Fibroblast of the conjunctiva (primary cell): ENCODE results near the gene SLC27A1.
"Not testable (repeated sequence)": the region's sequence is repeated elsewhere in the genome, so short reads cannot be mapped to it uniquely, and the experiment has no call there.

Source experiments
- DNase-seq: peaks from one replicate; pipeline ENCODE4 v3.0.0-alpha.2; 2010; ENCODE audit warnings: low read depth

SLC27A1 gene

DNA sequence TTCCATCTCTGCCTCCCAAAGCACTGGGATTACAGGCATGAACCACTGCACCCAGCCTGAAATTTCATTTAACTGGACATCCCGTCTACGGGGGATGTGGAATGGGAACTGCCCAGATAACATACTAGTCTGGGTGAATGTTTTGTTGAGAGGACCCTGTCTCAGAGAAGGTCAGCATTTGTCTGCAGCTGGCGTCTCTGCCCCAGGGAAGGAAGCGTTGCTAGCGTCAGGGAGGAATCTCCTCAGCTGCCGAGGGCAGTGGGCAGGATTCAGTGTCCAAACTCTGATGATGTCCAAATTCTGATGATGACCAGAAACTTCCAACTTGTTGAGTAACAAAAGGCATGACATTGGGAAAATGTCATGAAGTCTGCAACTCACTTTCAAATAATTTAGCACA, 12.7 kb upstream of the SLC27A1 start:
- no peak for DNase-seq

DNA sequence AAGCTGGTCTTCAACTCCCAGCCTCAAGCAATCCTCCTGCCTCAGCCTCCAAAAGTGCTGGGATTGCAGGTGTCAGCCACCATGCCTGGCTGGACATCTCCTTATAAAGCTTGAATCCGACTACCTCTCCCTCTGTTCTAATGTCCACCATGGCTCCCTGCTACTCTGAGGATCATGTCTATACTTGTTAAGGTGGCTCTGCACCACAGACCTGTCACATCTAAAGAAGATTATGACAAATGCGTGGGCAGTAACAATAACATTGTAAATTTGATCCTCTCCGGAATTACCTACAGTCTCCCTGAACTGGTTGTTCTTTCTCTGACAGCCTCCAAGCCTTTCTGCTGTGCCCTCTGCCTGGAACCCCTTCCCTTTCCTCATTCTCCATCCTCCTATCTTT, 11.4 kb upstream of the SLC27A1 start:
- no peak for DNase-seq

DNA sequence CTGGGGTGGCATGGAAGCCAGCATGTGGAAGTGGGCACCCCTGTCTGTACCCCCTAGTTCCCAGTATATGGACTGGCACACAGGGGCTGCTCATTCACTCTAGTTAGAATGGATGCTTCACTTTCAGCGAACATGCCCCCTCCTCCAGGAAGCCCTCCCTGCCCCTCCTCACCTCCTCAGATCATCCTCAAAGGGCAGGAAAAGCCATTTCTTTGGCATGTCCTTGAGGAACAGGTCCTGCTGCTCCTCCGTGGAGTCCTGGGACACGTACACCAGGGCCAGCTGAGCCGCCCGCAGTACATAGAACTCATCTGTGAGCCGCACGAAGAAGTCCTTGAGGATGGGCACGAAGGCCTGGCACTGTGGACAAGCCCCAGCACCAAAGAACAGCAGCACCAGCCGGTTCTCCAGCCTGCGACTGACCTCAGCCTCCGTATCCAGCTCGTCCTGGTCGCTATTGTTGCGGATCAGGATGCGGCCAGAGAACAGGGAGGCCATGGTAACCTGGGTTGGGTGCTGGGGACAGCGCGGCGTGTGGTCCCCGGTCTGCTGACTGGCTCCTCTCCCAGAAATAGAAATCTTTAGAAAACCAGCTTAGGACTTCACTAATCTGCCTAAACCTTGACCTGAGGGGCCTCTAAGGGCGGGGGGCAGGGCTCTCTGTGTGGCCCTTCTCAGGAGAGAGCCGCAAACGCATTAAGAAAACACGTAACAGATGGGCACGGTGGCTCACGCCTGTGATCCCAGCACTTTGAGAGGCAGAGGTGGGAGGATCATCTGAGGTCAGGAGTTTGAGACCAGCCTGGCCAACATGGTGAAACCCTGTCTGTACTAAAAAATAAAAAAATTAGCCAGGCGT, 9.7 kb upstream of the SLC27A1 start, which contains the start of gene NXNL1:
TSS of gene NXNL1 (minus strand) at position 555 of the 859 bp plus-strand sequence. CDS start at position 498, 57 bp downstream.
- no peak for DNase-seq

DNA sequence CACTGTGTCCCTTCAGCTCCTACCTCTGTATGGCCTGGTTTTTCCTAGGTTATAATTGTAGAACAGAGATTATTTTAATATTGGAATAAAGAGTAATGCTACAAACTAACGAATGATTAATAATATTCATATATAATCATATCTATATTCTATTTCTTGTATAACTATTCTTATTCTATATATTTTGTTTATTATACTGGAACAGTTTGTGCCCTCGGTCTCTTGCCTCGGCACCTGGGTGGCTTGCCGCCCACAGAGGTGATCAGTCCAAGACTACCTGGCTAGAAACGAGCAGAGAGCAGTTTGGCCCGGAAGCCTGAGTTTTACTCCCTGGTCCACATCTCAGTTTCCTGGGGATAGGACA, 3.9 kb upstream of the SLC27A1 start:
- no peak for DNase-seq

DNA sequence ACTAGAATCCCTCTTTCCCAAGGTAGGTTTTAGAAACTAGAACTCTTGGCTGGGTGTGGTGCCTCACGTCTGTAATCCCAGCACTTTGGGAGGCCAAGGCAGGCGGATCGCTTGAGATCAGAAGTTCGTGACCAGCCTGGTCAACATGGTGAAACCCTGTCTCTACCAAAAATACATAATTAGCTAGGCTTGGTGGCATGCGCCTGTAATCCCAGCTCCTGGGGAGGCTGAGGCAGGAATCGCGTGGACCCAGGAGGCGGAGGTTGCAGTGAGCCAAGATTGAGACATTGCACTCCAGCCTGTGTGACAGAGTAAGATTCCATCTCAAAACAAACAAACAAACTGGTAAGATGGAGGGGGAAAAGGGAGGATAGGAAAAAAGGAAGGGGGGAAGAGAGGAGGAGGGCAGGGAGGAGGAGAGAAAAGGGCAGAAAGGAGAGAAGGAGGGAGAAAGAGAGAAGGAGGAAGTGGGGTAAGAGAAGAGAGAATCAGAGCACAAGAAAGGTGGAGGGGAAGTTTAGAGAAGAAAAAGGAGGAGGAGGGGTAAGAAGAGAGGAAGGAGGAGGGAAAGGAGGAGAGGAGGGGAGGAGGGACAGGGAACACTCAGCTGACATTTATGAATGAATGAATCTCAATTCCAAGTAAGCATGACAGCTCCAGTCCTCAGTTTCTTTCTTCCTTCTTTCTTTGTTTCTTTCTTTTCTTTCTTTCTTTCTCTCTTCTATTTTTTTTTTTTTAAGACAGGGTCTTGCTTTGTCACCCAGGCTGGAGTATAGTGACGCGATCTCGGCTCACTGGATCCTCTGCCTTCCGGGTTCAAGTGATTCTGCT, 2.6 kb upstream of the SLC27A1 start:
- DNase-seq, result no peak

DNA sequence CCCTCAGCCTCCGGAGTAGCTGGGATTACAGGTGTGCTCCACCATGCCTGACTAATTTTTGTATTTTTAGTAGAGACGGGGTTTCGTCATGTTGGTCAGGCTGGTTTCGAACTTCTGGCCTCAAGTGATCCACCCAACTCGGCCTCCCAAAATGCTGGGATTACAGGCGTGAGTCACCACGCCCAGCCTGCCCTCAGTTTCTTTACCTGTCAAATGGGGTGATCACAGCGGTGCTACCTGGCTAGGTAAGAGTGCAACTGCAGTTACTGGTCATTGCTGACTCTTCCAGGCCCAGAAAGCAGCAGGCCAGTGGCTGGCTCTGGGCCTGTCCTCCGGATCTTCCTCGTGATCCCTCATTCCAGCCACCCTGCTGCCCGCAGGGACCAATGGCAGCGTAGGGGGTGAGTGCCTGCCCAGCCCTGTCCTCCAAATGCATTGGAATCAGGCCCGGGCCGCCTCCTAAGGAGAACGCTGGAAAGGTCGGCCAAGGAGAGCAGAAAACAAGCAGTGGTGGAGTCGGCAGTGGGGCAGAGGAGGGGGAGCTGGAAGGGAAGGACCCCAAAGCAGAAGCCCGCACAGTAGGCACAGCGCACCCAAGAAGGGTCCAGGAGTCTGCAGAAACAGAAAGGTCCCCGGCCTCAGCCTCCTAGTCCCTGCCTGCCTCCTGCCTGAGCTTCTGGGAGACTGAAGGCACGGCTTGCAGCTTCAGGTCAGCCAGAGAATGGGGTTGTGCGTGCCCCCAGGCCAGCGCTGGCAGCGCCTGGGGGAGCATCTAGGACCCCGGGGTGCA, 1.8 kb upstream of the SLC27A1 start:
- DNase-seq, result no peak

DNA sequence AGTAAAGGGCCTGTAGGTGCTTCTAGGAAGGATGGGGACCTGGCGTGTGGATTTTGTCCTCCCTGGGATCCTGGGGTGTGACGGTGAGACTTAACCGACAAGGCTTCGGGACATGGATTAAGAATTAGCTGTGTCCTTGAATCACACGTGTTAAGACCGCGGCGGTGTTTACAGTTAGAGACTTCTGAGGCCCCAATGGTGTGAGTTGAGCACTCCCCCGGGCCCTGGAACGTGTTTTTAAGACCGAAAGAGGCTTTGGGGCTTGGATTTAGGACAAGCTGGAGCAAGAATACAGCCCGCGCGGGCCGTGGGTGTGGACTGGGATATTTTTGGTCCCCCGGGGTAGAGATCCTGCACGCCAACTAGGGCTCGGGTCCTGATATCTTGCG, 1.2 kb upstream of the SLC27A1 start:
- no peak for DNase-seq

DNA sequence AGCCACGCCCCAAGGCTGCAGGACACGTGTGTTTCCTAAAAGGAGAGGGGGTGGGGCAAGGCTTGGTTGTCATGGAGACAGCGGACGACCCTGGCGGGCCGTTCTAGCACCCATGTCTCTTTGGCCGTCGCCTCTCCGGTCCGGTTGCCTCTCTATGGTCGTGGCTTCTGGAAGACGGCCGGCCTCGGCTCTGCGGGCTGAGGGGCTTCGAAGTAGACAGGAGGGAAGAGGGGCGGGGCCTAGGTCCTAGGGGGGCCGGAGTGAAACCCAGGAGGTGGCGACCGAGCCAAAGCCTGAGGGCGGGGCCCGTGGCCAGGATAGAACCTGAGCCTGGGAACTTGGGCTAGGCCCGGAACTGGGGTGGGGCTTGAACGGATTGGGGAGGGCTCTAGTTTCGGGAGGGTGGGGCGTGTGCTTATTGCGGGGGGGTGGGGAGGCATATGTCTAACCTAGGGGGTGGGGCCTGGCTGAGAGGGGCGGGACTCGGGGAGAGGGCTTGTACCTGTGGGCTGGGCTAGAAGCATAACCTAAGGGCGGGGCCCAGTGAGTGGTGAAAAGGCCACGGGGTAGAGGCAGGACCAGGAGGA, 750 bp upstream of the SLC27A1 start:
- peak; percentile 95 for DNase-seq

DNA sequence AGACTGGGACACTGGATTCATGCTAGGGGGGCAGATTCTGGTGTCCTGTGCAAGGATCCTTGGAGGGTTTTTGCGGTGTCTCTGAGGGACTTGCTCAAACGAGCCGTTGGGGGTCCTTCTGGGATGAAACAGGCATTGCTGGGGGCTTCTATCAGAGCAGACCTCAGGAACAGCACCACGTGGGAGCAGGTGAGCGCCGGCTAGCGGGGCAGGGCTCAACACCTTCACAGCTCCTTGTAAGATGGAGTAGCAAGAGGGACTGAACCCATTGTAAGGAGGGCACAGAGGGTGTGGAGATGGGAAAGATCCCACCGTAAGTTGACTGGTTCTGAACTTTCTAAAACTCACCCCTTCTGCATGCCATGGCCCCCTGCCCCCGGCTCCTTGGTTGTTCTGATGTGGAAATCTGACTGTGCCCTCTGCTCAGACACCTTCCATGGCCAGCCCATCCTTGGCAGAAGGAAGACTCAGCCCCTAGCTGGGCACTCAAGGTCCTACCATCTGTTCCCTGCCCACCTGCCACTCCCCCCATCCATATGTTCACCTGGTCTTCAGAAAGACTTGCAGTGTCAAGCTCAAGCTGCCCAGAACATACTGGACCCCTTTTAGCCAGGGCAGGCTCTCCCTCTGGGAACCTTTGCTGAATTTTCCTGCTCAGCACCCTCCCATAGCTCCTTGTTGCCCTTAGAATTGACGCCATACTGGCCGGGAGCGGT, 1.2 kb downstream of the SLC27A1 start:
- no peak for DNase-seq

DNA sequence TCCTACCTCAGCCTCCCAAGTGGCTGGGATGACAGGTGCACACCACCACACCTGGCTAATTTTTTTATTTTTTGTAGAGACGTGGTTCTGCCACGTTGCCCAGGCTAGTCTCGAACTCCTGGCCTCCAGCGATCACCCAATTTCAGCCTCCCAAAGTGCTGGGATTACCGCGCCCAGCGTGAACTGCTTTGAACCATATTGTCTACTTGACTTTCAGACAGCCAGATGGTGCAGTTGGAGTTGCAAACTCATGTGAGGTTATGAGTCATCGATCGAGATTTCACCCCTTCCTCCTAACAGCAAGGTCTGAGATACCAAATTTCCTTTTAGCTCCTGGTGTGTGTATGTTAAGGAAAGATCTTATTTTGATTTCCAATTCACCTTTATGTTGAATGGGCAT, 2.7 kb downstream of the SLC27A1 start:
- no peak for DNase-seq

DNA sequence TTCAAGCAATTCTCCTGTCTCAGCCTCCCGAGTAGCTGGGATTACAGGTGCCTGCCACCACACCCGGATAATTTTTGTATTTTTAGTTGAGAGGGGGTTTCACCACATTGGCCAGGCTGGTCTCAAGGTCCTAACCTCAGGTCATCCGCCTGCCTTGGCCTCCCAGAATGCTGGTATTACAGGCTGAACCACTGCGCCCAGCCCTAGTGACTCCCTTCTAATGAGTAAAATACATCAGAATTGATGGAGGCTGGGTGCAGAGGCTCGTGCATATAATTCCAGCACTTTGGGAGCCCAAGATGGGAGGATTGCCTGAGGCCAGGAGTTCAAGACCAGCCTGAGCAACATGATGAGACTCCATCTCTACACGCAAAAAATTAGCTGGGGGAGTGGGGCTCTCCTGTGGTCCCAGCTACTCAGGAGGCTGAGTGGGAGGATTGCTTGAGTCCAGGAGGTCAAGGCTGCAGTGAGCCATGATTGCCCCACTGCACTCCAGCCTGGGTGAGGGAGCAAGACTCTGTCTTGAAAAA, 4.8 kb downstream of the SLC27A1 start:
- not testable (repeated sequence) for DNase-seq

DNA sequence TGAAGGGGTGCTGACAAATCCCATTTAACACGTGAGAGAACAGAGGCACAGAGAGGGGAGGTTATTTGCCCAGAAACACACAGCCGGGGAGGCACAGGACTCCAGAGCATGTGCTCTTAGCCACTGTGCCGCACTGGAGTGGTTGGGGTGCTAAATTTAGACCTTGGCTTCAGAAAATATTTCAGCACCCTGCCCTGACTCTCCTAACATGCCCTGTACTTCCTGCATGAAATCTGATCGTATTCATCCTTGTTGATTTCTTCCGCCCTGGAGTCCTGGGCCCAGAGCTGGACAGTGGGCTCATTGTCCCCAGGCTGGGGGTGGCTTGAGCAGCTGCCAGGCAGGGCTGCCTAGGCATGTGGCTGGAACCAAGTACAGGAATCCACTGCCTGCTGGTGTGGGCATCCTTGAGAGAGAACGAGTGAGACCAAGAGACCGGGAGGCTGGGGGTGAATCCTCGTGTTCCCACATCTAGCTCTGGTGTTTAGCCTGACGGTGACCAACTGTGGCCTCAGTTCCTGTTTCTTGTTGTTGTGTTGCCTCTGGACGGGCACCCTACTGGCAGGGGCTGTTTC, 5.3 kb downstream of the SLC27A1 start:
- no peak for DNase-seq

DNA sequence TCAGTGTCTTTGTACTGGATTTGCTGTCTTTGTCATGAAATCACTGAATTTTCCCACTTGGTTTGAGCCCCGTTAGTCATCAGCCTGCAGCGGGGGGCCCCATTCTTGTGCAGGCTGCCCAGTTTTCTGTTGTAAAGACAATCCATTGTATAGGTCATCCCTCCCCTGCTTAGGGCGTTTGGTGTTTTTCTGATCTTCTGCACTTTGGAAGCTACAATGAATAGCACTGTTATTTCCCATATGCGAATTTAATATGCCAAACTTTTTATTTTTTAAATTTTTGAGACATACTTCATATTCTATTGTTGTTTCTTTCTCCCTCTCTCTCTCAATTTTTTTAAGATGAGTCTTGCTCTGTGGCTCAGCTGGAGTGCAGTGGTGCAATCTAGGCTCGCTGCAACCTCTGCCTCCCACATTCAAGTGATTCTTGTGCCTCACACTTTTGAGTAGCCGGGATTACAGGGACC, 9.0 kb downstream of the SLC27A1 start:
- DNase-seq, result no peak

DNA sequence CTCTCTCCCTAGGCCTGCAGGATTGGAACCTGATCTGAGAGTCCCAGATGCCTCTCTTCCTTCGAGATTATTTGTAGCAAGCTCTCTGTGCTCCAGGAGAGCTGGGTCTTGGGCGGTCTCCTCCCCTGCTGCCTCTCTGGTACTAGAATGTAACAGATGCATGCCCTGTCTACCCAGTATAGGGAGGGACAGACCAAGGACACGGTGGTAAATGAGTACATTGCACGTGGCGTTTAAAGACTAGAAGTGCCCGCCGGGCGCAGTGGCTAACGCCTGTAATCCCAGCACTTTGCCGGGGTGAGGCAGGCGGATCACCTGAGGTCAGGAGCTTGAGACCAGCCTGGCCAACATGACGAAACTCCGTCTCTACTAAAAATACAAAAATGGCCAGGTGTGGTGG, 11.7 kb downstream of the SLC27A1 start:
- no peak for DNase-seq

DNA sequence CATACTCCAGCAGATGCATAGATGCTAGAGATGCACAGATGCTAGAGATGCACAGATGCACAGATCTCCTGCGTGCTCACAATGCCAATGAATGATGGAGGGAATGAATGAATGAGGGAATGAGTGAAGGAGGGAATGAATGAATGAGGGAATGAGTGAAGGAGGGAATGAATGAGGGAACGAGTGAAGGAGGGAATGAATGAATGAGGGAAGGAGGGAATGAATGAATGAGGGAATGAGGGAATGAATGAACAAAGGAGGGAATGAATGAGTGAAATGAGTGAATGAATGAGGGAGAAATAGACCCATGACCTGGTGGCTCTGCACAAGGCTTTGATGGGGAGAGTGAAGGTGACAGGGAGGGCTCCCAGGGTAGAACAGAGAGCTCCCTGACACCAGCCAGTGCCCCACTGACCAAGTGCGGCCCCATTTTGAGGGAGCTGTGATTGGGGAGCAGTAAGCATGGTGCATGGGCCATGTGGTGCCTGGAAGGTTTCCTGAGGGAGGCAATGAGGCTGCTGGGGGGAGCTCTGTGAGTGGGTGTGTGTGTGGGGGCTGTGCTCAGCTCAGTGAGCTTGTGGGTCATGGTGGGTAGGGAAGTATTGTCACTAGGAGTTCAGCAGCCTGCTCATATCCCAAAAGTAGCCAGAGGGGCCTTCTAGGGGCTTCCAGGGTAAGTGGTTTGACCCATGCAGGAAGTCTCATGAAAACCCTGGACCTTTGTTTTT, 12.7 kb downstream of the SLC27A1 start:
- DNase-seq, result no peak

DNA sequence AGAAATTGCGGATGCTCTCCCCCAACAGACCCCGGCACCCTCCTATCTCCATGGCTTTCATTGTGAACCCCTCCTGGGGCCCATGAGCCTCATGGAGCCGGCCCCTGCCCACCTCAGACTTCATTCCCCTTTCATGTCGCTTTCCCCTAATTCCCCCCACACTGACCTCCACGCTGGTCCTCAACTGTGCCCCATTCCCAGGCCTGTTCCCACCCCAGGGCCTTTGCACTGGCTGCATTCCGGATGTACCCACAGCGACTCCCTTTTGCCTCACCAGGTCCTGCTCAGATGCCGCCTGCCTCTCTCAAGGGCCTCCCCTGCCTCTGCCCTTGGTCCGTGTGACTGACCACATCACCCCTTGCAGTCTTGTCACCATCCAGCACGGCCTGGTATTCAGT, 13.3 kb downstream of the SLC27A1 start:
- no peak for DNase-seq

DNA sequence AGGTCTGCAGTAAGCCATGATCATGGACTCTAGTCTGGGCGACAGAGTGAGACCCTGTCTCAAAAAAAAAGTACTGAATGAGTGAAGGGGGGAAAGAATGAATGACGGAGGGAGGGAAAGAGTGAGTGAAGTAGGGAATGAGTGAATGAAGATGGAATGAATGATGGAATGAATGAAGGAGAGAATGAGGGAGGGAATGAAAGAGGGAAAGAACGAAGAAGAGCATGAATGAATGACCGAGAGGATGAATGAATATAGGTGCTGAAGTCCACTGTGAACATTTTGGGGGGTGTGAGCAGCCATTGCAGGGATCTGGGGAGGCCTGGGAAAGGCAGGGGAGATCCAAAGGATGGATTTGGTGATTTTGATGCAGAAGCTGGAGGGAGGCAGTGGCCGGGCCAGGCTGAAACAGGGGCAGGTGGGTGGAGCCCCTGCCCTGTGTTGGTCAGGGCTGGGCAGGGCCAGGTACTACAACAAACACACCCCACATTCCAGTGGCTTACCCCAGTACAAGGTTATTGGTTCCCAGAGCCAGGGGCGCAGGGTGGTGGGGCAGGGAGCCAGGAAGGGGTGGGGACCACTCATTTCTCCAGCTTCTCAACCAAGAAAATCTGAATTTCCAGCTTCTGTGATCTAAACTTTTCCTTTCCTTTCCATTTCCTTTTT, 14.3 kb downstream of the SLC27A1 start:
- no peak for DNase-seq

DNA sequence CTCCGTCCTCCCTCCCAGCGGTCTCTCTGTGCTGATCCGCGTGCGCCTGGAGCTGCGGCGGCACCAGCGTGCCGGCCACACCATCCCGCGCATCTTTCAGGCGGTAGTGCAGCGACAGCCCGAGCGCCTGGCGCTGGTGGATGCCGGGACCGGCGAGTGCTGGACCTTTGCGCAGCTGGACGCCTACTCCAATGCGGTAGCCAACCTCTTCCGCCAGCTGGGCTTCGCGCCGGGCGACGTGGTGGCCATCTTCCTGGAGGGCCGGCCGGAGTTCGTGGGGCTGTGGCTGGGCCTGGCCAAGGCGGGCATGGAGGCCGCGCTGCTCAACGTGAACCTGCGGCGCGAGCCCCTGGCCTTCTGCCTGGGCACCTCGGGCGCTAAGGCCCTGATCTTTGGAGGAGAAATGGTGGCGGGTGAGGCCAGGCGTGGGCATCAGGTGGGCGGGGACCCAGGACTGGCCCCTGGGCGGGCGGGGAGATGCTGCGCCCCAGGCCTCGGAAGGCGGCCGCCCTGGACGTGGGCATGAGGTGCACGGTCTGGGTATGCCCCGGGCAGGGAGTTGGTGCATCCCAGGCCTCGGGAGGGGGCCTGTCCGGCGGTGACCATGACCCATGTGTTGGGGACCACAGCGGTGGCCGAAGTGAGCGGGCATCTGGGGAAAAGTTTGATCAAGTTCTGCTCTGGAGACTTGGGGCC, 16.4 kb downstream of the SLC27A1 start:
- DNase-seq, result no peak
